ENCODE results near the gene TVP23A. TPM values are rescaled to one million over a fixed set of nuclear protein-coding genes. Genes with fewer than 3 reads are reported as not detected.
A peak's percentile ranks its signal among the peaks of the same experiment; 100 is the strongest.

Gene TVP23A
- 0.21 and 0.62 TPM in 2 replicates for total RNA-seq

DNA sequence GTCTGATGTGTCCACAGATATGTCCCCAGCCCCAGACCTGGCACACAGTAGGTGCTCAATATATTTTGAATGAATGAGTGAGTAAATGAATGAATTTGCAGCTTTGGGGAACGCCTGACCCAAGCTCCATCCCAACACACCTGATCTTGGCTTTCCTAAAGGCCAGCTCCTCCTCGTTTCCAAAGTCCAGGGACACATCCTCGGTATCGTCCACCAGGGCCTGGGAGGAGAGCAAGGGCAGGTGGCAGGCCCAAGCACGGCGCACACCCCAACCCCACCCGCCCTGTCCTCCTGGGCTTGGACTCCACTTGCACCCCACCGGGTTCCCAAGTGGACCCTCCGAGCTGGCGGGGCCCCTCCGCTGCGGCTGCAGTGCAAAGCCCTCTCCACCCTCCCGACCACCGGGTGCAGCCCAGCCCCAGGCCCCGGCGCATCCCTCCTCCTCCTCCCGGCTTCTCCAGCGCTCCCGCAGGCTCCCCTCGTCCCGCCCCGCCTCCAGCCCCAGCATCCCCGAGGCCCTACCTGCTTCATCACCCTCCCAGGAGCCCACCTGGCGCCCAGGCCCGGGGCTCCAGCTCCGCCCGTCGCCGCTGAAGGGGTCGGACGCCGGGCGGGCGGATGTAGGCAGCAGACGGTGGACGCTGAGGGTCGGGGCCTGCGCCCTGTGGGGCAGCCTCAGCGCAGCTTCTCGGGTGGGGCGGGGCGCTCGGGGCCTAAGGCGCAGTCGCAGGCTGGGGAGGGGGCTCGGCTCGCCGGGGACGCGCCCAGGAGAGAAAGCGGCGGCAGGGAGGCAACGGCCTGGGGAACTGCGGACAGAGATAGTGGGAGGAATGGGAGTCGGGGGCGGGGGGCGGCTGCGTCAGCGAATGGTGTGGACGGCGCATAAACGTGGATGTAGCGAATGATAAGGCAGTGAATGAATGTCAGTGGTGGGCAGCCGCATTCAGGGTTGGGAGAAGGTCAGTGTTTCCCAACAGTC lies at the start of gene TVP23A:
Gene TVP23A (minus strand): TSS at position 832 of the 979 bp plus-strand sequence. CDS start 301 bp downstream, at position 531.
- Histone ChIP-seq H3K36me3 (ENCODE audit: control insufficient read depth, insufficient read depth, low read length) (no peaks in the 10 kb centered on the region), H3K4me3 (ENCODE audit: low read depth, low read length) (no peak within 1 kb of the TSS), H3K27me3 (ENCODE audit: control insufficient read depth, insufficient read depth, low read length) (peaks cover 21% of the 10 kb centered on the region)
- no peak for TF ChIP-seq CTCF (IDR thresholded peaks at IDR 0.05; ENCODE audit: insufficient read depth, low read length, poor library complexity, severe bottlenecking)
- DNase-seq (ENCODE audit: low read depth) = no peak

- Histone ChIP-seq H3K4me3 (ENCODE audit: low read depth, low read length) (no peak overlapping the region), H3K27me3 (ENCODE audit: control insufficient read depth, insufficient read depth, low read length) (no peaks in the 10 kb centered on the region), H3K36me3 (ENCODE audit: control insufficient read depth, insufficient read depth, low read length) (no peaks in the 10 kb centered on the region)
- no peak for TF ChIP-seq CTCF (IDR thresholded peaks at IDR 0.05; ENCODE audit: insufficient read depth, low read length, poor library complexity, severe bottlenecking)
- DNase-seq (ENCODE audit: low read depth) = no peak
Observed at GRCh38 chr16:10868104-10868595, 49.6 kb upstream of the TVP23A start.

GRCh38 chr16:10867199-10867598 lies 48.6 kb upstream of the TVP23A start:
- H3K4me3 ChIP-seq (ENCODE audit: low read depth, low read length) = no peak overlapping the region
- DNase-seq (ENCODE audit: low read depth) = no peak
- H3K36me3 ChIP-seq (ENCODE audit: control insufficient read depth, insufficient read depth, low read length) = no peaks in the 10 kb centered on the region
- no peak for TF ChIP-seq CTCF (IDR thresholded peaks at IDR 0.05; ENCODE audit: insufficient read depth, low read length, poor library complexity, severe bottlenecking)
- H3K27me3 ChIP-seq (ENCODE audit: control insufficient read depth, insufficient read depth, low read length) = no peaks in the 10 kb centered on the region

- H3K27me3 ChIP-seq (ENCODE audit: control insufficient read depth, insufficient read depth, low read length) = no peaks in the 10 kb centered on the region
- no peak for TF ChIP-seq CTCF (IDR thresholded peaks at IDR 0.05; ENCODE audit: insufficient read depth, low read length, poor library complexity, severe bottlenecking)
- no peaks in the 10 kb centered on the region for H3K36me3 ChIP-seq (ENCODE audit: control insufficient read depth, insufficient read depth, low read length)
- no peak for DNase-seq (ENCODE audit: low read depth)
- H3K4me3 ChIP-seq (ENCODE audit: low read depth, low read length) = no peak overlapping the region
Observed at GRCh38 chr16:10865991-10866966, 47.7 kb upstream of the TVP23A start.

DNA sequence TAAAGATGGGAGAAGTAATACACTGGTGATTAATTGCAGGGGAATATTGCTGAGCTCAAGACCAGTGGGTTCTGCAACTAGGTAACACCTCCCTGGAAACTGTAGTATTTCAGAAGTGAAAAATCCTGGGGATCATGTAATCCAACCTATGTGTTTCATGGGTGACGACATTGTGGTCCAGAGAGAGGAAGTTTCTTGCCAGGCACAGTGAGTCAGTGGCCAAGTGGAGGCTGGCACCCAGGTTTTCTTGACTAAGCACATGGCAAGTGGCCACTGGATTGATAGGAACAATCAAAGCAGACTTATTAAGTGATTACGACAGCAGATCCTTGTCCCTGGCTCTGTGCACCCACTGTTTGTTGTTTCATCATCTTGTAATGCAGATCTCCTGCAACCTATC lies 43.8 kb upstream of the TVP23A start:
- Histone ChIP-seq H3K27me3 (ENCODE audit: control insufficient read depth, insufficient read depth, low read length) (no peaks in the 10 kb centered on the region), H3K4me3 (ENCODE audit: low read depth, low read length) (no peak overlapping the region), H3K36me3 (ENCODE audit: control insufficient read depth, insufficient read depth, low read length) (no peaks in the 10 kb centered on the region)
- peak; percentile 53 for DNase-seq (ENCODE audit: low read depth)
- no peak for TF ChIP-seq CTCF (IDR thresholded peaks at IDR 0.05; ENCODE audit: insufficient read depth, low read length, poor library complexity, severe bottlenecking)

Measured in kidney epithelial cell (primary cell).